HepG2 (cell line): Measurements from ENCODE around the gene DUOXA2. TPM values are rescaled to one million over a fixed set of nuclear protein-coding genes. Genes with fewer than 3 reads are reported as not detected.

Experiments
- ATAC-seq: fragments of 200-7000 bp; cut with Tn5 transposase; 3 replicates; pipeline ENCODE4 v1.9.1; 2020; ENCODE audit warnings: mild to moderate bottlenecking, moderate library complexity
- BruUV-seq: library from RNA; stranded (reverse); fragments of 400-500 nt; replicated peaks from 2 replicates; lab custom pipeline; 2021; lab: Mats Ljungman, UMichigan
- CTCF ChIA-PET: fragments of 300-600 bp; formaldehyde crosslinking; extraction: SDS; loops from one replicate; lab custom pipeline; 2021; ENCODE audit warnings: low total read pairs, inconsistent platforms, low intra/inter-chr PET ratio; lab: Yijun Ruan, JAX
- POLR2A ChIA-PET: fragments of 350-600 bp; sonication (Branson Sonifier 250); formaldehyde crosslinking; loops from one replicate; lab custom pipeline; 2020; ENCODE audit warnings: antibody characterized with exemption, inconsistent platforms; lab: Yijun Ruan, JAX
- DNase-seq: peaks from one replicate; pipeline ENCODE4 v3.0.0-alpha.2; 2015; ENCODE audit warnings: low spot score
- FAIRE-seq: peaks from 3 replicates; lab custom pipeline; 2011; peaks lifted over from hg19 to GRCh38; lab: Jason Lieb, UNC
- H2AFZ ChIP-seq: one replicate; pipeline ENCODE4 v1.6.1; 2011; ENCODE audit warnings: low read length, inconsistent platforms
- H3K27ac ChIP-seq: fragments of 300-600 bp; 3 replicates; pipeline ENCODE4 v1.8.0; 2011; ENCODE audit warnings: mixed run types, mild to moderate bottlenecking, mixed read lengths, low read length, inconsistent platforms; ENCODE audit not compliant: insufficient read depth; ENCODE audit errors: extremely low read length
- H3K27me3 ChIP-seq, 2 experiments: fragments of 200-600 bp in 1 of 2; 2 replicates in 1 of 2; 3 replicates in 1 of 2; pipeline versions ENCODE4 v1.6.0 to v1.8.0; 2011; ENCODE audit warnings: low read length in 2 of 2, mild to moderate bottlenecking in 2 of 2, moderate library complexity in 2 of 2, inconsistent platforms in 1 of 2; ENCODE audit not compliant: insufficient read depth in 2 of 2, control insufficient read depth in 1 of 2
- H3K36me3 ChIP-seq, 2 experiments: fragments of 200-600 bp in 1 of 2; replicated peaks in 1 of 2; 2 replicates in 1 of 2; 3 replicates in 1 of 2; pipeline versions ENCODE4 v1.5.1 to v1.8.0; 2011; ENCODE audit warnings: low read length in 2 of 2, inconsistent platforms in 1 of 2; ENCODE audit not compliant: insufficient read depth in 2 of 2, control insufficient read depth in 1 of 2
- H3K4me1 ChIP-seq: 2 replicates; pipeline ENCODE4 v1.5.1; 2012; ENCODE audit warnings: low read length, inconsistent platforms; ENCODE audit not compliant: insufficient read depth
- H3K4me2 ChIP-seq: 2 replicates; pipeline ENCODE4 v1.6.0; 2011; ENCODE audit warnings: low read depth, low read length, inconsistent platforms
- H3K4me3 ChIP-seq, 3 experiments: fragments of 200-600 bp in 1 of 3; sonication (generic), shearing (Covaris generic) in 1 of 3; replicated peaks in 1 of 3; 2 replicates each; pipeline ENCODE4 v1.5.1; 2011 to 2016; ENCODE audit warnings: low read length in 3 of 3, inconsistent platforms in 2 of 3, low read depth in 2 of 3, mild to moderate bottlenecking in 2 of 3, control low read depth in 1 of 3, mixed read lengths in 1 of 3; ENCODE audit not compliant: insufficient read depth in 1 of 3
- H3K79me2 ChIP-seq: one replicate; pipeline ENCODE4 v1.6.1; 2011; ENCODE audit warnings: low read length, inconsistent platforms; ENCODE audit not compliant: insufficient read depth
- H3K9ac ChIP-seq: 2 replicates; pipeline ENCODE4 v1.6.0; 2011; ENCODE audit warnings: mild to moderate bottlenecking, low read depth, low read length, inconsistent platforms; ENCODE audit not compliant: insufficient read depth
- H3K9me3 ChIP-seq: 2 replicates; pipeline ENCODE4 v1.5.1; 2012; ENCODE audit warnings: mild to moderate bottlenecking, low read length
- H4K20me1 ChIP-seq: 2 replicates; pipeline ENCODE4 v1.6.0; 2011; ENCODE audit warnings: inconsistent platforms, mild to moderate bottlenecking, low read length, moderate library complexity; ENCODE audit not compliant: insufficient read depth
- CBX5 ChIP-seq: sonication (generic); formaldehyde crosslinking; IDR thresholded peaks from 2 replicates; pipeline ENCODE4 v1.4.0; 2020; ENCODE audit warnings: missing genetic modification reagents, borderline replicate concordance
- HES4 ChIP-seq: sonication (generic); formaldehyde crosslinking; IDR thresholded peaks from 2 replicates; pipeline ENCODE4 v1.9.0; 2021; ENCODE audit warnings: mild to moderate bottlenecking, missing genetic modification reagents, borderline replicate concordance
- KLF12 ChIP-seq: sonication (generic); formaldehyde crosslinking; IDR thresholded peaks from 2 replicates; pipeline ENCODE4 v1.4.0; 2020; ENCODE audit warnings: missing genetic modification reagents, borderline replicate concordance
- MXD1 ChIP-seq: sonication (generic); formaldehyde crosslinking; IDR thresholded peaks from 2 replicates; pipeline ENCODE4 v1.4.0; 2020; ENCODE audit warnings: mild to moderate bottlenecking, missing genetic modification reagents
- NCOA1 ChIP-seq: sonication (generic); formaldehyde crosslinking; IDR thresholded peaks from 2 replicates; pipeline ENCODE4 v1.9.0; 2021; ENCODE audit warnings: missing genetic modification reagents
- PHF8 ChIP-seq: sonication (generic); formaldehyde crosslinking; IDR thresholded peaks from 2 replicates; pipeline ENCODE4 v1.5.0; 2020; ENCODE audit warnings: missing genetic modification reagents
- POLR2G ChIP-seq: fragments of 200-400 bp; formaldehyde crosslinking; IDR thresholded peaks from 2 replicates; pipeline ENCODE4 v1.6.1; 2018; ENCODE audit warnings: mild to moderate bottlenecking, low read depth, low read length, moderate library complexity
- RELA ChIP-seq: sonication (generic); formaldehyde crosslinking; IDR thresholded peaks from 2 replicates; pipeline ENCODE4 v1.4.0; 2020; ENCODE audit warnings: missing genetic modification reagents
- SP4 ChIP-seq: sonication (generic); formaldehyde crosslinking; IDR thresholded peaks from 2 replicates; pipeline ENCODE4 v1.8.1; 2023; ENCODE audit warnings: mild to moderate bottlenecking, missing genetic modification reagents
- ZFP41 ChIP-seq: sonication (generic); formaldehyde crosslinking; IDR thresholded peaks from 2 replicates; pipeline ENCODE4 v1.4.0; 2020; ENCODE audit warnings: mild to moderate bottlenecking, missing genetic modification reagents, borderline replicate concordance
- ZNF335 ChIP-seq: sonication (generic); formaldehyde crosslinking; IDR thresholded peaks from 2 replicates; pipeline ENCODE4 v1.4.0; 2020; ENCODE audit warnings: missing genetic modification reagents
- ZNF740 ChIP-seq: sonication (generic); formaldehyde crosslinking; IDR thresholded peaks from 2 replicates; pipeline ENCODE4 v1.4.0; 2020; ENCODE audit warnings: missing genetic modification reagents
- WGBS: methylation state at CpG from one replicate; pipeline ENCODE4 v1.1.6; 2017; ENCODE audit warnings: low lambda C conversion rate; 5-methylcytosine and 5-hydroxymethylcytosine counted together
- in situ Hi-C: cut with HindIII; loops from 2 replicates; pipeline ENCODE4 v1.10.0; 2017; ENCODE audit warnings: low pct_unique_long_range_greater_than_20kb; ENCODE audit not compliant: extremely low pct_ligation_motif_present
- intact Hi-C: fragments of 100-400 bp; cut with micrococcal nuclease; formaldehyde crosslinking; loops from one replicate; pipeline ENCODE4 v1.10.0; 2022; ENCODE audit not compliant: unreplicated experiment
- polyA plus RNA-seq, 8 experiments: library from polyadenylated mRNA; depleted of rRNA in 3 of 8; stranded (reverse) in 7 of 8; unstranded in 1 of 8; fragments of >200 nt; fragmentation: Illumina TruSeq in 4 of 8; extraction: Trizol in 4 of 8; gene quantifications; 2 replicates each; pipeline versions ENCODE4 v1.2.1 to v1.2.3, GENCODE V29; 2011 to 2016; ENCODE audit warnings: low read depth in 4 of 8, missing spikeins in 1 of 8, mixed read lengths in 1 of 8; ENCODE audit not compliant: insufficient read depth in 1 of 8
- total RNA-seq, 5 experiments: library from RNA; depleted of rRNA; stranded (reverse); fragments of >200 nt; fragmentation: Illumina TruSeq; extraction: Trizol; gene quantifications; 2 replicates each; pipeline ENCODE4 v1.2.3, GENCODE V29; 2016; ENCODE audit warnings: low read depth in 1 of 5
- TF ChIP-seq, protein P1 (sequence below): sonication (generic); formaldehyde crosslinking; IDR thresholded peaks from 2 replicates; pipeline ENCODE4 v1.4.0; 2020; ENCODE audit warnings: missing genetic modification reagents, borderline replicate concordance
- TF ChIP-seq, protein P2 (sequence below): sonication (generic); formaldehyde crosslinking; IDR thresholded peaks from 2 replicates; pipeline ENCODE4 v1.5.0; 2020; ENCODE audit warnings: missing genetic modification reagents, mild to moderate bottlenecking, borderline replicate concordance
- TF ChIP-seq, protein P3 (sequence below): sonication (generic); formaldehyde crosslinking; IDR thresholded peaks from 2 replicates; pipeline ENCODE4 v1.4.0; 2020; ENCODE audit warnings: mild to moderate bottlenecking, missing genetic modification reagents, borderline replicate concordance

DUOXA2 gene
- total and polyA plus RNA-seq, 2 of the 13 experiments (the other 11 are each of a cell fraction or from before 2014, with no cell fraction given) = 0.32 TPM; not detected in 1

GRCh38 chr15:45163508-45163856, 49.4 kb downstream of the DUOXA2 start (continued):
- TF ChIP-seq CBX5 (CRISPR knock-in tag) (0 out of 2 replicates have a peak, but pooled peaks have one; percentile 11), RELA (CRISPR knock-in tag) (no peak), NCOA1 (CRISPR knock-in tag) (no peak)
- TF ChIP-seq, protein P1, sequence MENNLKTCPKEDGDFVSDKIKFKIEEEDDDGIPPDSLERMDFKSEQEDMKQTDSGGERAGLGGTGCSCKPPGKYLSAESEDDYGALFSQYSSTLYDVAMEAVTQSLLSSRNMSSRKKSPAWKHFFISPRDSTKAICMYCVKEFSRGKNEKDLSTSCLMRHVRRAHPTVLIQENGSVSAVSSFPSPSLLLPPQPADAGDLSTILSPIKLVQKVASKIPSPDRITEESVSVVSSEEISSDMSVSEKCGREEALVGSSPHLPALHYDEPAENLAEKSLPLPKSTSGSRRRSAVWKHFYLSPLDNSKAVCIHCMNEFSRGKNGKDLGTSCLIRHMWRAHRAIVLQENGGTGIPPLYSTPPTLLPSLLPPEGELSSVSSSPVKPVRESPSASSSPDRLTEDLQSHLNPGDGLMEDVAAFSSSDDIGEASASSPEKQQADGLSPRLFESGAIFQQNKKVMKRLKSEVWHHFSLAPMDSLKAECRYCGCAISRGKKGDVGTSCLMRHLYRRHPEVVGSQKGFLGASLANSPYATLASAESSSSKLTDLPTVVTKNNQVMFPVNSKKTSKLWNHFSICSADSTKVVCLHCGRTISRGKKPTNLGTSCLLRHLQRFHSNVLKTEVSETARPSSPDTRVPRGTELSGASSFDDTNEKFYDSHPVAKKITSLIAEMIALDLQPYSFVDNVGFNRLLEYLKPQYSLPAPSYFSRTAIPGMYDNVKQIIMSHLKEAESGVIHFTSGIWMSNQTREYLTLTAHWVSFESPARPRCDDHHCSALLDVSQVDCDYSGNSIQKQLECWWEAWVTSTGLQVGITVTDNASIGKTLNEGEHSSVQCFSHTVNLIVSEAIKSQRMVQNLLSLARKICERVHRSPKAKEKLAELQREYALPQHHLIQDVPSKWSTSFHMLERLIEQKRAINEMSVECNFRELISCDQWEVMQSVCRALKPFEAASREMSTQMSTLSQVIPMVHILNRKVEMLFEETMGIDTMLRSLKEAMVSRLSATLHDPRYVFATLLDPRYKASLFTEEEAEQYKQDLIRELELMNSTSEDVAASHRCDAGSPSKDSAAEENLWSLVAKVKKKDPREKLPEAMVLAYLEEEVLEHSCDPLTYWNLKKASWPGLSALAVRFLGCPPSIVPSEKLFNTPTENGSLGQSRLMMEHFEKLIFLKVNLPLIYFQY (CRISPR knock-in tag) = no peak
- TF ChIP-seq, all 625 proteins: peak for 11

DNA sequence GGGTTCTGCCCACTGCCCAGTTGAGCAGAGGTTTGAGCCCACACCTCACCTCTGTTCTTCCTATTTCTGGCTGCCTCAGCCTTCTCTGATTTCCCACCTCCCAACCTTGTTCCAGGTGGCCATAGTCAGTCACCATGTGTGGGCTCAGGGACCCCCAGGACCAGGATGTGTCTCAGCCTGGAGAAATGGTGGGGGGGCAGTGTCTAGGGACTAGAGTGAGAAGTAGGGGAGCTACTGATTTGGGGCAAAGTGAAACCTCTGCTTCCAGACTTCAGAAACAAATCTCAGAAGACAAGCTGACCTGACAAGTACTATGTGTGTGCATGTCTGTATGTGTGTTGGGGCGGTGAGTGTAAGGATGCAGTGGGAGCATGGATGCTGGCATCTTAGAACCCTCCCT, 50.8 kb downstream of the DUOXA2 start:
- 100% methylated on average over 1 of the region's 1 CpG for WGBS
- Histone ChIP-seq H3K27ac (no peak overlapping the region), H2AFZ (no peak overlapping the region), H3K4me3 (no peak overlapping the region), H4K20me1 (no peaks in the 10 kb centered on the region), H3K27me3 (no peaks in the 10 kb centered on the region), H3K9me3 (no peaks in the 10 kb centered on the region), H3K79me2 (no peaks in the 10 kb centered on the region), H3K36me3 (no peaks in the 10 kb centered on the region), H3K9ac (no peak overlapping the region), H3K4me2 (no peak overlapping the region), H3K4me1 (peaks cover 41% of the 10 kb centered on the region)
- CTCF ChIA-PET = no interaction called here
- FAIRE-seq (no peak), ATAC-seq (no peak), DNase-seq (no peak)
- intact Hi-C loops = loop anchor here (5.0 kb wide), 2 partner anchors 237 to 292 kb away; a partner anchor contains a TSS
- POLR2A ChIA-PET = interaction anchor here (0.7 to 0.8 kb wide), 2 partner anchors 33 to 237 kb away, joined by 3 read pairs; a partner anchor contains a TSS
- in situ Hi-C loops = loop anchor here (5.0 kb wide), 2 partner anchors 97 to 237 kb away; a partner anchor contains a TSS
- BruUV-seq = no TSS peak
- TF ChIP-seq MXD1 = no peak
- no peak for TF ChIP-seq KLF12 (CRISPR knock-in tag)
- TF ChIP-seq SP4 (CRISPR knock-in tag) = no peak
- TF ChIP-seq, protein P2, sequence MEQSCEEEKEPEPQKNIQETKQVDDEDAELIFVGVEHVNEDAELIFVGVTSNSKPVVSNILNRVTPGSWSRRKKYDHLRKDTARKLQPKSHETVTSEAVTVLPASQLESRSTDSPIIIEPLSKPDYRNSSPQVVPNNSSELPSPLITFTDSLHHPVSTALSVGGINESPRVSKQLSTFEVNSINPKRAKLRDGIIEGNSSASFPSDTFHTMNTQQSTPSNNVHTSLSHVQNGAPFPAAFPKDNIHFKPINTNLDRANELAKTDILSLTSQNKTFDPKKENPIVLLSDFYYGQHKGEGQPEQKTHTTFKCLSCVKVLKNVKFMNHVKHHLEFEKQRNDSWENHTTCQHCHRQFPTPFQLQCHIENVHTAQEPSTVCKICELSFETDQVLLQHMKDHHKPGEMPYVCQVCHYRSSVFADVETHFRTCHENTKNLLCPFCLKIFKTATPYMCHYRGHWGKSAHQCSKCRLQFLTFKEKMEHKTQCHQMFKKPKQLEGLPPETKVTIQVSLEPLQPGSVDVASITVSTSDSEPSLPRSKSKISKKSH (CRISPR knock-in tag) = no peak
- TF ChIP-seq ZNF740 (CRISPR knock-in tag) = peak; percentile 34; the same call in 1 of the 2 replicates
- no peak for TF ChIP-seq ZNF335 (CRISPR knock-in tag)
- TF ChIP-seq POLR2G = peak; percentile 45; the same call in 1 of the 2 replicates
- no peak for TF ChIP-seq ZFP41
- TF ChIP-seq, protein P3, sequence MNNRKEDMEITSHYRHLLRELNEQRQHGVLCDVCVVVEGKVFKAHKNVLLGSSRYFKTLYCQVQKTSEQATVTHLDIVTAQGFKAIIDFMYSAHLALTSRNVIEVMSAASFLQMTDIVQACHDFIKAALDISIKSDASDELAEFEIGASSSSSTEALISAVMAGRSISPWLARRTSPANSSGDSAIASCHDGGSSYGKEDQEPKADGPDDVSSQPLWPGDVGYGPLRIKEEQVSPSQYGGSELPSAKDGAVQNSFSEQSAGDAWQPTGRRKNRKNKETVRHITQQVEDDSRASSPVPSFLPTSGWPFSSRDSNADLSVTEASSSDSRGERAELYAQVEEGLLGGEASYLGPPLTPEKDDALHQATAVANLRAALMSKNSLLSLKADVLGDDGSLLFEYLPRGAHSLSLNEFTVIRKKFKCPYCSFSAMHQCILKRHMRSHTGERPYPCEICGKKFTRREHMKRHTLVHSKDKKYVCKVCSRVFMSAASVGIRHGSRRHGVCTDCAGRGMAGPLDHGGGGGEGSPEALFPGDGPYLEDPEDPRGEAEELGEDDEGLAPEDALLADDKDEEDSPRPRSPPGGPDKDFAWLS (CRISPR knock-in tag) = no peak
- no peak for TF ChIP-seq HES4
- TF ChIP-seq PHF8 (CRISPR knock-in tag) = no peak
